Neuronal stem cell (in vitro differentiated cells): ENCODE data around the gene MYO1E.

ENCODE experiments used
- DNase-seq: peaks from one replicate; pipeline ENCODE4 v3.0.0-alpha.2; 2013; ENCODE audit warnings: low spot score
- H2AFZ ChIP-seq: one replicate; pipeline ENCODE4 v1.6.1; 2013; ENCODE audit warnings: mild to moderate bottlenecking, low read length, inconsistent platforms
- H2AK5ac ChIP-seq: 2 replicates; pipeline ENCODE4 v1.6.1; 2013; ENCODE audit warnings: low read depth, mild to moderate bottlenecking, inconsistent platforms, low read length, moderate library complexity, mixed read lengths
- H2BK120ac ChIP-seq: 2 replicates; pipeline ENCODE4 v1.6.1; 2013; ENCODE audit warnings: low read depth, mild to moderate bottlenecking, inconsistent platforms, low read length, moderate library complexity, mixed read lengths
- H2BK12ac ChIP-seq: one replicate; pipeline ENCODE4 v1.6.1; 2013; ENCODE audit warnings: low read length, inconsistent platforms
- H2BK15ac ChIP-seq: 2 replicates; pipeline ENCODE4 v1.6.1; 2013; ENCODE audit warnings: mild to moderate bottlenecking, low read length, inconsistent platforms, mixed read lengths
- H2BK5ac ChIP-seq: one replicate; pipeline ENCODE4 v1.6.1; 2013; ENCODE audit warnings: inconsistent platforms, mild to moderate bottlenecking, low read length, moderate library complexity
- H3K14ac ChIP-seq: one replicate; pipeline ENCODE4 v1.6.1; 2013; ENCODE audit warnings: low read length, inconsistent platforms
- H3K18ac ChIP-seq: 2 replicates; pipeline ENCODE4 v1.6.1; 2013; ENCODE audit warnings: low read length, inconsistent platforms
- H3K23ac ChIP-seq: 2 replicates; pipeline ENCODE4 v1.6.1; 2013; ENCODE audit warnings: low read depth, mild to moderate bottlenecking, mixed read lengths, low read length, inconsistent platforms; ENCODE audit not compliant: poor library complexity
- H3K27ac ChIP-seq: replicated peaks from 3 replicates; pipeline ENCODE4 v1.5.1; 2013; ENCODE audit warnings: low read length, inconsistent platforms
- H3K27me3 ChIP-seq, 3 experiments: 2 replicates each; pipeline ENCODE4 v1.6.1; 2013; ENCODE audit warnings: low read length in 3 of 3, mild to moderate bottlenecking in 2 of 3, inconsistent platforms in 1 of 3, low read depth in 1 of 3, mixed read lengths in 1 of 3, moderate library complexity in 1 of 3; ENCODE audit not compliant: control insufficient read depth in 3 of 3, insufficient read depth in 3 of 3
- H3K36me3 ChIP-seq, 2 donors: replicated peaks in 1 of 2; 2 replicates each; pipeline ENCODE4 v1.6.1; 2013; ENCODE audit warnings: low read length in 2 of 2; ENCODE audit not compliant: control insufficient read depth in 2 of 2, insufficient read depth in 2 of 2
- H3K4ac ChIP-seq: 2 replicates; pipeline ENCODE4 v1.6.1; 2013; ENCODE audit warnings: inconsistent platforms, mild to moderate bottlenecking, low read length, moderate library complexity
- H3K4me1 ChIP-seq, 2 donors: 1 replicate in 1 of 2; 2 replicates in 1 of 2; pipeline ENCODE4 v1.6.1; 2013; ENCODE audit warnings: low read length in 2 of 2, low read depth in 1 of 2; ENCODE audit not compliant: control insufficient read depth in 2 of 2, insufficient read depth in 1 of 2
- H3K4me2 ChIP-seq: one replicate; pipeline ENCODE4 v1.6.1; 2013; ENCODE audit warnings: mild to moderate bottlenecking, low read length, inconsistent platforms; ENCODE audit not compliant: insufficient read depth, poor library complexity, severe bottlenecking
- H3K4me3 ChIP-seq, 2 donors: 2 replicates each; pipeline ENCODE4 v1.5.1; 2013; ENCODE audit warnings: low read length in 2 of 2, mild to moderate bottlenecking in 2 of 2, inconsistent platforms in 1 of 2, moderate library complexity in 1 of 2
- H3K79me1 ChIP-seq: one replicate; pipeline ENCODE4 v1.6.1; 2013; ENCODE audit warnings: low read depth, mild to moderate bottlenecking, inconsistent platforms, low read length, moderate library complexity
- H3K9ac ChIP-seq: one replicate; pipeline ENCODE4 v1.6.1; 2013; ENCODE audit warnings: mild to moderate bottlenecking, low read depth, low read length, inconsistent platforms; ENCODE audit not compliant: poor library complexity
- H3K9me3 ChIP-seq, 2 donors: replicated peaks in 1 of 2; 2 replicates each; pipeline versions ENCODE3 to v1.6.1; 2013; ENCODE audit warnings: low read length in 2 of 2, mild to moderate bottlenecking in 2 of 2, inconsistent platforms in 1 of 2, low read depth in 1 of 2, mixed read lengths in 1 of 2, moderate library complexity in 1 of 2; ENCODE audit not compliant: control insufficient read depth in 2 of 2, insufficient read depth in 1 of 2
- H4K8ac ChIP-seq: one replicate; pipeline ENCODE4 v1.6.1; 2013; ENCODE audit warnings: low read depth, mild to moderate bottlenecking, inconsistent platforms, low read length, moderate library complexity
- H4K91ac ChIP-seq: one replicate; pipeline ENCODE4 v1.6.1; 2013; ENCODE audit warnings: low read length, low read depth, mild to moderate bottlenecking, inconsistent platforms; ENCODE audit not compliant: poor library complexity
- WGBS, 2 donors: extraction: QIAGEN DNeasy Blood & Tissue Kit; methylation state at CpG; one replicate each; pipeline ENCODE4 v1.1.7; 2013; ENCODE audit warnings: missing lambda C conversion rate in 2 of 2, mixed read lengths in 1 of 2; ENCODE audit not compliant: insufficient read length in 2 of 2, insufficient replicate concordance in 1 of 2; ENCODE audit errors: extremely low coverage in 2 of 2; 5-methylcytosine and 5-hydroxymethylcytosine counted together

MYO1E gene

GRCh38 chr15:59229015-59229414, 143.7 kb downstream of the MYO1E start:
- no CpG with 5 or more reads among the region's 4 CpGs for WGBS, 2 donors
- H4K8ac ChIP-seq = no peak overlapping the region
- H3K79me1 ChIP-seq = no peaks in the 10 kb centered on the region
- no peak overlapping the region for H3K27ac ChIP-seq
- H2AK5ac ChIP-seq = no peak overlapping the region
- H3K4me2 ChIP-seq = no peak overlapping the region
- no peaks in the 10 kb centered on the region for H3K27me3 ChIP-seq
- H2BK120ac ChIP-seq = no peak overlapping the region
- H3K9ac ChIP-seq = no peak overlapping the region
- H2BK12ac ChIP-seq = no peak overlapping the region
- H2BK15ac ChIP-seq = no peak overlapping the region
- H4K91ac ChIP-seq = no peak overlapping the region
- H3K4me3 ChIP-seq = no peak overlapping the region
- no peak overlapping the region for H2AFZ ChIP-seq
- H3K23ac ChIP-seq = no peak overlapping the region
- DNase-seq = no peak
- H2BK5ac ChIP-seq = no peak overlapping the region
- no peak overlapping the region for H3K4ac ChIP-seq
- no peaks in the 10 kb centered on the region for H3K9me3 ChIP-seq
- H3K4me1 ChIP-seq = no peaks in the 10 kb centered on the region
- H3K14ac ChIP-seq = no peak overlapping the region
- H3K18ac ChIP-seq = no peak overlapping the region
- peaks cover 0 to 5% of the 10 kb centered on the region in 2 donors for H3K36me3 ChIP-seq

- H3K9ac ChIP-seq = no peak overlapping the region
- no CpG with 5 or more reads among the region's 4 CpGs for WGBS, 2 donors
- no peak overlapping the region for H4K8ac ChIP-seq
- no peak overlapping the region for H3K4ac ChIP-seq
- no peak overlapping the region for H3K23ac ChIP-seq
- H4K91ac ChIP-seq = no peak overlapping the region
- no peaks in the 10 kb centered on the region for H3K9me3 ChIP-seq
- no peak overlapping the region for H2BK15ac ChIP-seq
- no peak overlapping the region for H2BK12ac ChIP-seq
- no peak overlapping the region for H2AFZ ChIP-seq
- H3K79me1 ChIP-seq = no peaks in the 10 kb centered on the region
- H3K36me3 ChIP-seq = peaks cover 0 to 21% of the 10 kb centered on the region in 2 donors
- H3K27me3 ChIP-seq = no peaks in the 10 kb centered on the region
- DNase-seq = no peak
- H3K4me1 ChIP-seq = no peaks in the 10 kb centered on the region
- no peak overlapping the region for H3K4me2 ChIP-seq
- no peak overlapping the region for H3K14ac ChIP-seq
- H3K27ac ChIP-seq = no peak overlapping the region
- no peak overlapping the region for H2BK5ac ChIP-seq
- no peak overlapping the region for H3K18ac ChIP-seq
- no peak overlapping the region for H3K4me3 ChIP-seq
- H2BK120ac ChIP-seq = no peak overlapping the region
- H2AK5ac ChIP-seq = no peak overlapping the region
Measured at GRCh38 chr15:59227021-59227420, 145.7 kb downstream of the MYO1E start.

GRCh38 chr15:59224474-59224873, 148.2 kb downstream of the MYO1E start:
- no peak overlapping the region for H3K23ac ChIP-seq
- no peaks in the 10 kb centered on the region for H3K27me3 ChIP-seq
- H3K14ac ChIP-seq = no peak overlapping the region
- H3K18ac ChIP-seq = no peak overlapping the region
- no peak overlapping the region for H2BK120ac ChIP-seq
- no peak overlapping the region for H4K91ac ChIP-seq
- H2BK12ac ChIP-seq = no peak overlapping the region
- peaks cover 0 to 30% of the 10 kb centered on the region in 2 donors for H3K36me3 ChIP-seq
- H2AK5ac ChIP-seq = no peak overlapping the region
- H3K4me3 ChIP-seq = peak overlapping the region in 1 of 2 donors; percentile 26
- no peak overlapping the region for H3K4me2 ChIP-seq
- WGBS, 2 donors = no CpG with 5 or more reads among the region's 7 CpGs
- H3K27ac ChIP-seq = no peak overlapping the region
- H3K9me3 ChIP-seq = no peaks in the 10 kb centered on the region
- no peak overlapping the region for H2BK15ac ChIP-seq
- H3K79me1 ChIP-seq = no peaks in the 10 kb centered on the region
- no peak overlapping the region for H3K9ac ChIP-seq
- H3K4ac ChIP-seq = no peak overlapping the region
- H2AFZ ChIP-seq = no peak overlapping the region
- H2BK5ac ChIP-seq = no peak overlapping the region
- no peak overlapping the region for H4K8ac ChIP-seq
- no peaks in the 10 kb centered on the region for H3K4me1 ChIP-seq
- no peak for DNase-seq

GRCh38 chr15:59223736-59224135, 148.9 kb downstream of the MYO1E start:
- Histone ChIP-seq H3K36me3 (peaks cover 0 to 32% of the 10 kb centered on the region in 2 donors), H3K18ac (no peak overlapping the region), H2BK15ac (no peak overlapping the region), H3K79me1 (no peaks in the 10 kb centered on the region), H4K8ac (no peak overlapping the region), H2AK5ac (no peak overlapping the region), H4K91ac (no peak overlapping the region), H3K4ac (no peak overlapping the region), H3K4me3 (no peak overlapping the region), H3K27ac (no peak overlapping the region), H3K14ac (no peak overlapping the region), H2BK120ac (no peak overlapping the region), H2AFZ (no peak overlapping the region), H2BK5ac (no peak overlapping the region), H3K27me3 (no peaks in the 10 kb centered on the region), H3K4me2 (no peak overlapping the region), H3K9ac (no peak overlapping the region), H2BK12ac (no peak overlapping the region), H3K4me1 (no peaks in the 10 kb centered on the region), H3K9me3 (no peaks in the 10 kb centered on the region), H3K23ac (no peak overlapping the region)
- no CpG with 5 or more reads among the region's 3 CpGs for WGBS, 2 donors
- DNase-seq = no peak
